HUES6 (cell line): ENCODE results near the gene POU4F1.

Experiments
- H3K27ac ChIP-seq: 2 replicates; pipeline ENCODE4 v1.7.0; 2013; ENCODE audit warnings: low read depth, mild to moderate bottlenecking, low read length, inconsistent platforms
- H3K27me3 ChIP-seq: 2 replicates; pipeline ENCODE4 v1.6.1; 2013; ENCODE audit warnings: low read length; ENCODE audit not compliant: control insufficient read depth, insufficient read depth
- H3K36me3 ChIP-seq: 2 replicates; pipeline ENCODE4 v1.6.1; 2013; ENCODE audit warnings: low read length; ENCODE audit not compliant: control insufficient read depth, insufficient read depth
- H3K4me1 ChIP-seq: 2 replicates; pipeline ENCODE4 v1.6.1; 2013; ENCODE audit warnings: low read length; ENCODE audit not compliant: control insufficient read depth, insufficient read depth
- H3K4me3 ChIP-seq: 2 replicates; pipeline ENCODE4 v1.5.1; 2013; ENCODE audit warnings: low read depth, low read length
- H3K9ac ChIP-seq: one replicate; pipeline ENCODE4 v1.6.1; 2013; ENCODE audit warnings: mild to moderate bottlenecking, low read length
- H3K9me3 ChIP-seq: 2 replicates; pipeline ENCODE4 v1.6.1; 2013; ENCODE audit warnings: low read depth, low read length; ENCODE audit not compliant: control insufficient read depth, insufficient read depth

The POU4F1 gene

GRCh38 chr13:78576261-78576660 is 27.1 kb downstream of the POU4F1 start:
- Histone ChIP-seq H3K27me3 (no peaks in the 10 kb centered on the region; the same call in 1 of the 2 replicates), H3K9ac (no peak overlapping the region), H3K9me3 (no peaks in the 10 kb centered on the region), H3K27ac (no peak overlapping the region), H3K4me1 (no peaks in the 10 kb centered on the region), H3K4me3 (no peak overlapping the region), H3K36me3 (no peaks in the 10 kb centered on the region)

- H3K9ac ChIP-seq: no peak overlapping the region
- no peaks in the 10 kb centered on the region for H3K27me3 ChIP-seq
- no peak overlapping the region for H3K4me3 ChIP-seq
- no peaks in the 10 kb centered on the region for H3K36me3 ChIP-seq
- H3K9me3 ChIP-seq: no peaks in the 10 kb centered on the region
- no peaks in the 10 kb centered on the region for H3K4me1 ChIP-seq
- no peak overlapping the region for H3K27ac ChIP-seq
These were observed 30.9 kb downstream of the POU4F1 start for GRCh38 chr13:78572459-78572858.

- Histone ChIP-seq H3K27me3 (no peaks in the 10 kb centered on the region), H3K4me3 (no peak overlapping the region), H3K4me1 (no peaks in the 10 kb centered on the region), H3K27ac (no peak overlapping the region), H3K9me3 (no peaks in the 10 kb centered on the region), H3K9ac (no peak overlapping the region), H3K36me3 (no peaks in the 10 kb centered on the region)
These were observed 34.3 kb downstream of the POU4F1 start for GRCh38 chr13:78569029-78569428.

GRCh38 chr13:78566631-78567030 is 36.7 kb downstream of the POU4F1 start:
- H3K4me1 ChIP-seq: no peaks in the 10 kb centered on the region
- no peak overlapping the region for H3K4me3 ChIP-seq
- no peak overlapping the region for H3K9ac ChIP-seq
- H3K27me3 ChIP-seq: no peaks in the 10 kb centered on the region
- no peak overlapping the region for H3K27ac ChIP-seq
- H3K36me3 ChIP-seq: no peaks in the 10 kb centered on the region
- no peaks in the 10 kb centered on the region for H3K9me3 ChIP-seq

- Histone ChIP-seq H3K4me3 (no peak overlapping the region), H3K36me3 (no peaks in the 10 kb centered on the region), H3K9me3 (no peaks in the 10 kb centered on the region), H3K27ac (no peak overlapping the region), H3K4me1 (no peaks in the 10 kb centered on the region), H3K27me3 (no peaks in the 10 kb centered on the region), H3K9ac (no peak overlapping the region)
These were observed 41.0 kb downstream of the POU4F1 start for GRCh38 chr13:78562237-78562889.
